GM12874 (cell line): ENCODE results near the gene GOLGA8B.

ENCODE experiments used
- TF ChIP-seq, protein P1 (sequence below): IDR thresholded peaks from 2 replicates; pipeline ENCODE4 v1.5.1; 2011; ENCODE audit warnings: low read depth, mild to moderate bottlenecking, control low read depth, low read length, moderate library complexity; ENCODE audit not compliant: insufficient read depth

GOLGA8B gene

DNA sequence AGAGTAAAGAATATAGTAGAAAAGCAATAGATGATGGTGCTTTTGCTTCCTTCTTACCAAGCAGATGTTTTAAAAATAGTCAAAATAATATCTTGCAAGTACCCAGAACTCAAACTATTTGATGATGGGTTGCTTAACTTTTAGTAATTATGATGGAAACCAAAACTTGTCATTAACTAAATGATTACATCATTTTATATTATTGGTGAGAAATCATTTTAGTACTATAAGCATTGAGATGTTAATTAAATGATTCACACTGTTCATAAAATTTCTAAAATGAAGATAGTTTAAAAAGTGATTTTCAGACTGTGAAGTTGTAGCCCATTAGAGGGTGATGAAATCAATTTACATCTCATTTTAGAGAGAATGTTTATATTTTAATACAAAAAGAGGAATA, 24.4 kb upstream of the GOLGA8B start:
- TF ChIP-seq, protein P1, sequence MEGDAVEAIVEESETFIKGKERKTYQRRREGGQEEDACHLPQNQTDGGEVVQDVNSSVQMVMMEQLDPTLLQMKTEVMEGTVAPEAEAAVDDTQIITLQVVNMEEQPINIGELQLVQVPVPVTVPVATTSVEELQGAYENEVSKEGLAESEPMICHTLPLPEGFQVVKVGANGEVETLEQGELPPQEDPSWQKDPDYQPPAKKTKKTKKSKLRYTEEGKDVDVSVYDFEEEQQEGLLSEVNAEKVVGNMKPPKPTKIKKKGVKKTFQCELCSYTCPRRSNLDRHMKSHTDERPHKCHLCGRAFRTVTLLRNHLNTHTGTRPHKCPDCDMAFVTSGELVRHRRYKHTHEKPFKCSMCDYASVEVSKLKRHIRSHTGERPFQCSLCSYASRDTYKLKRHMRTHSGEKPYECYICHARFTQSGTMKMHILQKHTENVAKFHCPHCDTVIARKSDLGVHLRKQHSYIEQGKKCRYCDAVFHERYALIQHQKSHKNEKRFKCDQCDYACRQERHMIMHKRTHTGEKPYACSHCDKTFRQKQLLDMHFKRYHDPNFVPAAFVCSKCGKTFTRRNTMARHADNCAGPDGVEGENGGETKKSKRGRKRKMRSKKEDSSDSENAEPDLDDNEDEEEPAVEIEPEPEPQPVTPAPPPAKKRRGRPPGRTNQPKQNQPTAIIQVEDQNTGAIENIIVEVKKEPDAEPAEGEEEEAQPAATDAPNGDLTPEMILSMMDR = no peak

DNA sequence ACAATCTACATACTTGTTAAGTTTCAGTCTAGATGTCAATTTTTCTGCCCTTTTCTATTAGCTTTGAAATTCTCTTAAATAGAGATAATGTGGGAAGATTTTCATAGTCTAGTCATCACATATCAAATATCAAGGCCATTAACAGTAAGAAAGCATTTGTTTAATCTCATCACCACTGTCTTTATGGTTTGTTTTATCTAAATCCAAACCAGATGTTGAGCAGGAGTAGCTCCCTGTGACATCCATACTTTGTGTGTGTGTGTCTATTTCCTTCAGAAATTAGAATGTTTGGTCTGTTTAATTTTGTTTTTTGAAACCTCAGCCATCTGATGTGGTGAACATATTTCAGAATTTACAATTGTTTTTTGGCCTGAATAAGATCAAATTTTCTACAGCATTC, 23.1 kb upstream of the GOLGA8B start:
- TF ChIP-seq, protein P1 = no peak

DNA sequence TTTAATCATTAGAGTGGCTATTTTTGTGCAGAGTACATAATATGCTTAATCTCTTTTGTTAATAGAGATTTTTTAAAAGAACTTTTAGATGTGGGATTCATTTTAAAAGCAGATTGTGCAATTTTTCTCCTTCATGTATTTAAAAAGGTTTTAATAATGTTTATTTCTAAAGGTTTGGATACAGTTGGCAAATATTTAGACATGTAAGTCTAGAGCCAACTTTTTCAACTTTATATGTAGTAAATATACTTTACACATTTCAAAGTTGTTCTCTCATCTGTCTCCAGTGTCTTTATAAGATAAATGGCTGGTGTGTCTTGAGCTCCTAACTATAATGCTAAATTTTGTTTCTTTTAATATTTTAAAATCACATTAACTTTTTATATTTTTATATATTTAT, 22.7 kb upstream of the GOLGA8B start:
- TF ChIP-seq, protein P1 = no peak

- TF ChIP-seq, protein P1 = no peak
Observed at GRCh38 chr15:34603095-34603494, 19.6 kb upstream of the GOLGA8B start.

GRCh38 chr15:34600923-34601322, 17.5 kb upstream of the GOLGA8B start:
- TF ChIP-seq, protein P1 = no peak

DNA sequence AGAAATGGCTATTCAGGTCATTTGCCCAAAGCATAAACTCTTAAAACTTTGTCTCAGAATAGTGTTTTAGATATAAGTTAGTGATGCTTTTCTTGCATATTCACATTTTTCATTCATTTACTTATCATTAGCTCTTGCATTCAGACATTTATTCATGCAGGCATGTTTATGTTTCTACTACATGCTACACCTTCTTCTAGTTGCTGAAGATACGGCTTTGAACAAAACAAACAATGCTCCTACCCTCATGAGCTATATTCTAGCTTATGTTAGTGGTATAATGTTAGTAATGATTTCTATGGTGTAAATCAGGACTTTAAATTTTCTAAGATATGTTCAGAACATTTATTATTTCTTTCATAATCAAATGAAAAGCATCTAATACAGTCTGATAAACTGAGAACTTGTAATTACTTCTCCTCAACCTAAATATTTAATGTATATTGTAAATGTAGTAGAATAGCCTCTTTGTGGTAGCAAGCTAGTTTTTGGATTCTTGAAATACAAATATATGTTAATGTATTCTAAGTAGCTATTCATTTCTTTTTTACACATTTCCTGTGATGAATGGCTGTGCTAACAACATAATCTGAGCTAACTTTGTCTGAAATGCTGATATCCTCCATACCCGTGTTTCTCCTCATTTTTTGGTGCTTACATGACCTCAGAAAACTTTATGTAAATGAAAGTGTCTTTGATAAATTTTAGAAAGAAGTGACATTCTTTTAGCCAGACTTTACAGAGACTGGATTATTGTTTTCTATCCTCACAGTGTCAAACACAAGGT, 15.5 kb upstream of the GOLGA8B start:
- TF ChIP-seq, protein P1 = no peak

- TF ChIP-seq, protein P1 = no peak
Observed at GRCh38 chr15:34597316-34597715, 13.9 kb upstream of the GOLGA8B start.
